ENCODE measurements around the gene CNIH4.

The CNIH4 gene

DNA sequence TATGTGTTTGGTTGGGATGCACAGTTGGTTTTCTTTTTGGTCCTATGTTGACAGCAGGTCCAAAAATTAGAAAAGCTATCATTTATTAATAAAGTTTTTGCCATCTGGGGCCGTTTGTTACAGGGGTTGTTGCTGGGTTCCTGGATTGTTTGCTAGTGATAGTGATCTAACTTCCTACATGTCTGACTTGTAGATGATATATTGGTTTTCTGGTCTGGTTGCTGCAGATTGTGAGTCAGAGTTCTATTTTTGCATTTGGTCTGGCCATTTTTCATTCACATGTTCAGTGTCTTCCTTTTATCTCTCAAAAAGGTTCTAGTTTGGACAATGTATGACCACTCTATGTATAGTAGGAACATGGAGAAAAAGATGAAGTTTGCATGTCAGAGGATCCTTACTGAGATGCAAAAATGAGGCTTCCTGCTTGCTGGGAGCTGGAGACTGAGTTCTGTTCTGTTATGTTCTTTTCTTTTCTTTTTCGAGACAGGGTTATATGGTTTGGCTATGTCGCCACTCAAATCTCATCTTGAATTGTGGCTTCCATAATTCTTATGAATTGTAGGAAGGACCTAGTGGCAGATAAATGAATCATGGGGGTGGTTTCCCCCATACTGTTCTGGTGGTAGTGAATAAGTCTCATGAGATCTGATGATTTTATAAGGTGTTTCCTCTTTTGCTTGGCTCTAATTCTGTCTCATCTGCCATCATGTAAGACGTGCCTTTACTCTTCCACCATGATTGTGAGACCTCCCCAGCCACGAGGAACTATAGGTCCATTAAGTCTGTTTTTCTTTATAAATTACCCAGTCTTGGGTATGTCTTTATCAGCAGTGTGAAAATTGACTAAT lies 22.5 kb upstream of the CNIH4 start:
- TF ChIP-seq POLR2AphosphoS5 (IDR thresholded peaks at IDR 0.05; ENCODE audit: low read depth, low read length) = no peak
- TF ChIP-seq SIN3A (IDR thresholded peaks at IDR 0.05; ENCODE audit: borderline replicate concordance, insufficient read depth, low read length) = no peak
- TF ChIP-seq, protein P1, sequence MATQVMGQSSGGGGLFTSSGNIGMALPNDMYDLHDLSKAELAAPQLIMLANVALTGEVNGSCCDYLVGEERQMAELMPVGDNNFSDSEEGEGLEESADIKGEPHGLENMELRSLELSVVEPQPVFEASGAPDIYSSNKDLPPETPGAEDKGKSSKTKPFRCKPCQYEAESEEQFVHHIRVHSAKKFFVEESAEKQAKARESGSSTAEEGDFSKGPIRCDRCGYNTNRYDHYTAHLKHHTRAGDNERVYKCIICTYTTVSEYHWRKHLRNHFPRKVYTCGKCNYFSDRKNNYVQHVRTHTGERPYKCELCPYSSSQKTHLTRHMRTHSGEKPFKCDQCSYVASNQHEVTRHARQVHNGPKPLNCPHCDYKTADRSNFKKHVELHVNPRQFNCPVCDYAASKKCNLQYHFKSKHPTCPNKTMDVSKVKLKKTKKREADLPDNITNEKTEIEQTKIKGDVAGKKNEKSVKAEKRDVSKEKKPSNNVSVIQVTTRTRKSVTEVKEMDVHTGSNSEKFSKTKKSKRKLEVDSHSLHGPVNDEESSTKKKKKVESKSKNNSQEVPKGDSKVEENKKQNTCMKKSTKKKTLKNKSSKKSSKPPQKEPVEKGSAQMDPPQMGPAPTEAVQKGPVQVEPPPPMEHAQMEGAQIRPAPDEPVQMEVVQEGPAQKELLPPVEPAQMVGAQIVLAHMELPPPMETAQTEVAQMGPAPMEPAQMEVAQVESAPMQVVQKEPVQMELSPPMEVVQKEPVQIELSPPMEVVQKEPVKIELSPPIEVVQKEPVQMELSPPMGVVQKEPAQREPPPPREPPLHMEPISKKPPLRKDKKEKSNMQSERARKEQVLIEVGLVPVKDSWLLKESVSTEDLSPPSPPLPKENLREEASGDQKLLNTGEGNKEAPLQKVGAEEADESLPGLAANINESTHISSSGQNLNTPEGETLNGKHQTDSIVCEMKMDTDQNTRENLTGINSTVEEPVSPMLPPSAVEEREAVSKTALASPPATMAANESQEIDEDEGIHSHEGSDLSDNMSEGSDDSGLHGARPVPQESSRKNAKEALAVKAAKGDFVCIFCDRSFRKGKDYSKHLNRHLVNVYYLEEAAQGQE (IDR thresholded peaks at IDR 0.05; ENCODE audit: insufficient read depth in 1 of 2, low read depth in 2 of 2, low read length in 2 of 2) = no peak
- no peak for TF ChIP-seq FOXP2 (optimal IDR thresholded peaks at IDR 0.05; ENCODE audit: borderline replicate concordance, extremely low read depth, extremely low read length, insufficient read depth)
- no peak for TF ChIP-seq TAF1 (IDR thresholded peaks at IDR 0.05; ENCODE audit: borderline replicate concordance, insufficient read depth, low read length)

DNA sequence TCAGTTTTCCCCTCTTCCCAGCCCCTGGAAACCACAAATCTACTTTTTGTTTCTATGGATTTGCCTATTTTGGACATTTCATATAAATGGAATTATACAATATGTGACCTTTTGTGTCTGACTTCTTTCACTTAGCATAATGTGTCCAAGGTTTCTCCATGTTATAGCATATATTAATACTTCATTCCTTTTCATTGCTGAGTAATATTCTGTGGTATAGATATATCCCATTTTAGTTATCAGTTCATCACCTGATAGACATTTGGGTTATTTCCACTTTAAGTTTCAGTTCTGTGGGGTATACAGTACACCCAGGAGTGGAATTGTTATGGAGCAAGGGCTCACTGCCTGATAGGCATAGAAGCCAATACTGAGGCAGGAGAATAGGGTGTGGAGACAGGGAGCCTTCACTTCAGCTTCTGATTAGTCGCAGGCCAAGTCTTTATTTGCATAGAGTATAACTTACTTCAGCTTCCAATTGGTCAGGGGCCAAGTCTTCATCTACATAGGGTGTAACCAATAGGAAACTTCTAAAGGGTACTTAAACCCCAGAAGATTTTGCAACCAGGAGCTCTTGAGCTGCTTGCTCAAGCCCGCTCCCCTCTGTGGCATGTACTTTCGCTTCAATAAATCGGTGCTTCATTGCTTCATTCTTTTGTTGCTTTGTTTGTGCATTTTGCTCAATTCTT lies 18.4 kb upstream of the CNIH4 start:
- no peak for TF ChIP-seq POLR2AphosphoS5 (IDR thresholded peaks at IDR 0.05; ENCODE audit: low read depth, low read length)

DNA sequence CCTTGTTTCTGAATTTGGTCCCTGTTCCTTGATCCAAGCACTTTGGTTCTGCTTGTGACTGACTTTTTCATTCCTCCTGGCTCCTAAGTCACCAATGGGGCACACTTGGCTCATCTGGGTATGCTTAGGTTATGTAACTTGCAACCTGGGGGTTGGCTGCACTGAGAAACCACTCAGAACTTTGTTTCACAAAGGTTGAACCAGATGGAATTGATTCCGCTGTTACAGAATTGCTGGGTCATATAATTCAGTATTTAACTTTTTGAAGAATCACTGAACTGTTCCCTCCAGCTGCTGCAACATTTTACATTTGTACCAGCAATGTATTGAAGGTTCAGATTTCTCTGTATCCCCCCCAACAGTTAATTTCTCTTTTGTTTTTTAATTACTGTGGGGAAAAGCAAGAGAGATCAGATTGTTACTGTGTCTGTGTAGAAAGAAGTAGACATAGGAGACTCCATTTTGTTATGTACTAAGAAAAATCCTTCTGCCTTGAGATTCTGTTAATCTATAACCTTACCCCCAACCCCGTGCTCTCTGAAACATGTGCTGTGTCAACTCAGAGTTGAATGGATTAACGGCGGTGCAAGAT lies 17.1 kb upstream of the CNIH4 start:
- TF ChIP-seq, protein P1 (IDR thresholded peaks at IDR 0.05; ENCODE audit: insufficient read depth in 1 of 2, low read depth in 2 of 2, low read length in 2 of 2) = no peak
- TF ChIP-seq POLR2AphosphoS5 (IDR thresholded peaks at IDR 0.05; ENCODE audit: low read depth, low read length) = no peak
- no peak for TF ChIP-seq FOXP2 (optimal IDR thresholded peaks at IDR 0.05; ENCODE audit: borderline replicate concordance, extremely low read depth, extremely low read length, insufficient read depth)
- no peak for TF ChIP-seq TAF1 (IDR thresholded peaks at IDR 0.05; ENCODE audit: borderline replicate concordance, insufficient read depth, low read length)
- no peak for TF ChIP-seq SIN3A (IDR thresholded peaks at IDR 0.05; ENCODE audit: borderline replicate concordance, insufficient read depth, low read length)

DNA sequence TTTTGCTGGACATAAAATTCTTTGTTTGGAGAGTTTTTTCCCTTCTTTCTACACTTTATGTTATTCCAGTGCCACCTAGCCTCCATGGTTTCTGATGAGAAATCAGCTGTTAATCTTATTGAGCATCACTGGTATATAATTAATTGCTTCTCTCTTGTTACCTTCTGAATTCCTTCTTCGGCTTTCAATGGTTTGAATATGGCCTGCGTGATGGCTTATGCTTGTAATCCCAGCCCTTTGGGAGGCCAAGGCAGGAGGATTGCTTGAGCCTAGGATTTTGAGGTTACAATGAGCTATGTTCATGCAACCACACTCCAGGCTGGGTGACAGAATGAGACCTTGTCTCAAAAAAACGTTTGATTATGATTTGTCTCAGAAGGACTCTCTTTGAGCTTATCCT lies 13.0 kb upstream of the CNIH4 start:
- TF ChIP-seq, protein P1 (IDR thresholded peaks at IDR 0.05; ENCODE audit: insufficient read depth in 1 of 2, low read depth in 2 of 2, low read length in 2 of 2) = no peak
- TF ChIP-seq POLR2AphosphoS5 (IDR thresholded peaks at IDR 0.05; ENCODE audit: low read depth, low read length) (no peak), SIN3A (IDR thresholded peaks at IDR 0.05; ENCODE audit: borderline replicate concordance, insufficient read depth, low read length) (no peak), FOXP2 (optimal IDR thresholded peaks at IDR 0.05; ENCODE audit: borderline replicate concordance, extremely low read depth, extremely low read length, insufficient read depth) (no peak), TAF1 (IDR thresholded peaks at IDR 0.05; ENCODE audit: borderline replicate concordance, insufficient read depth, low read length) (no peak)

DNA sequence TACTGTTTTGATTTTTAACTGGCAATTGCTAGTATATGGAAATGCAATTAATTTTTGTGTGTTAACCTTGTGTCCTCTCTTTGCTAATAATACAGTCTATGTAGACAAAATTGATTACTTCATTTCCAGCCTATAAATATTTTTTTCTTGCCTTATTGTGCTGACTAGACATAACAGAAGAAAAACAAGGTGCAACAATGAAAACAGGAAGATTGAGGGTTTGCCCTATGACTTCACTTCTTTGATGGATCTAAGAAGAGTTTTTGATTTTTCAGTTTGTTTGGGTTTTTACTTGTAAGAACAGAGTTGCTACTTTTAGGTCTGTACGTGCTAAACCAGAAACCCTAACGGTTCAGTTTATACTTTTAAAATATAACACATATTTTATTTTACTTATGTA lies 8.5 kb upstream of the CNIH4 start:
- TF ChIP-seq TAF1 (IDR thresholded peaks at IDR 0.05; ENCODE audit: borderline replicate concordance, insufficient read depth, low read length) (no peak), POLR2AphosphoS5 (IDR thresholded peaks at IDR 0.05; ENCODE audit: low read depth, low read length) (no peak), SIN3A (IDR thresholded peaks at IDR 0.05; ENCODE audit: borderline replicate concordance, insufficient read depth, low read length) (no peak), FOXP2 (optimal IDR thresholded peaks at IDR 0.05; ENCODE audit: borderline replicate concordance, extremely low read depth, extremely low read length, insufficient read depth) (no peak)
- TF ChIP-seq, protein P1 (IDR thresholded peaks at IDR 0.05; ENCODE audit: insufficient read depth in 1 of 2, low read depth in 2 of 2, low read length in 2 of 2) = no peak
